Measurements from ENCODE around the gene MPG.

DNA sequence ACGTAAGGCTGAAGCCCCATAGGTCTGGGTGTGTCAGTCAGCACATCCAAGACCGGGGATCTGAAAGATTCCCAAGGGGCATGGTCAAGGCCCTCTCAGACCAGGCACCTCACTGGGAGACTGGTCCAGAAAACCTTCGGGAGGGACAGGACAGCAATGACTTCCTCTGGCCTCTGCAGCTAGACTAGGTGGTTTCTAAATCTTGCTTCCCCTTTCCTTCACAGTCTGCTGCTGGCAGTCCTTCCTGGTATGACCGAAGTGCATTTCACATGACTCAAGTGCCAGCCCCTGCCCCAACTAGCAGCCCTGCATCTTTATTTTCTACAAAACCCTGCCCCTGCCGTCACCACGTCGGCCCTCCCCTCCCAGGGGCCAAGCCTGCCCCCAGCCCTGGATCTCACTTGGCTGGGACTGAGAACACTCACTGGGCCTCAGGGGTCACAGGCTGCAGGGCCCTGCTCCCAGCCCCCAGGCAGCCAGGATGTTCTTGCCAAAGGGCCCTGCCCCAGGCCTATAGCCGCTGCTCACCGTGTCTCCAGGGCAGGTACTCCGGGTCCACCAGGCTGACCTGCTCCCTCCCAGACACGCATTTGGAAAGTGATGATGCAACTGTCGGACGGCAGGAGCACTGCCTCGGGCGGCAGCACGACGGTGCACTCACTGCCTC, 42.9 kb upstream of the MPG start:
- TF ChIP-seq, protein P1, sequence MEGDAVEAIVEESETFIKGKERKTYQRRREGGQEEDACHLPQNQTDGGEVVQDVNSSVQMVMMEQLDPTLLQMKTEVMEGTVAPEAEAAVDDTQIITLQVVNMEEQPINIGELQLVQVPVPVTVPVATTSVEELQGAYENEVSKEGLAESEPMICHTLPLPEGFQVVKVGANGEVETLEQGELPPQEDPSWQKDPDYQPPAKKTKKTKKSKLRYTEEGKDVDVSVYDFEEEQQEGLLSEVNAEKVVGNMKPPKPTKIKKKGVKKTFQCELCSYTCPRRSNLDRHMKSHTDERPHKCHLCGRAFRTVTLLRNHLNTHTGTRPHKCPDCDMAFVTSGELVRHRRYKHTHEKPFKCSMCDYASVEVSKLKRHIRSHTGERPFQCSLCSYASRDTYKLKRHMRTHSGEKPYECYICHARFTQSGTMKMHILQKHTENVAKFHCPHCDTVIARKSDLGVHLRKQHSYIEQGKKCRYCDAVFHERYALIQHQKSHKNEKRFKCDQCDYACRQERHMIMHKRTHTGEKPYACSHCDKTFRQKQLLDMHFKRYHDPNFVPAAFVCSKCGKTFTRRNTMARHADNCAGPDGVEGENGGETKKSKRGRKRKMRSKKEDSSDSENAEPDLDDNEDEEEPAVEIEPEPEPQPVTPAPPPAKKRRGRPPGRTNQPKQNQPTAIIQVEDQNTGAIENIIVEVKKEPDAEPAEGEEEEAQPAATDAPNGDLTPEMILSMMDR (IDR thresholded peaks at IDR 0.05) = no peak
- TF ChIP-seq POLR2AphosphoS5 (IDR thresholded peaks at IDR 0.05) (no peak), POLR2A (IDR thresholded peaks at IDR 0.05) (no peak), EP300 (IDR thresholded peaks at IDR 0.05; ENCODE audit: low read depth) (no peak)
